Measurements from ENCODE around the gene PRPH. TPM values are rescaled to one million over a fixed set of nuclear protein-coding genes. Genes with fewer than 3 reads are reported as not detected.
A peak's percentile ranks its signal among the peaks of the same experiment; 100 is the strongest.
"Not testable (repeated sequence)": the region's sequence is repeated elsewhere in the genome, so short reads cannot be mapped to it uniquely, and the experiment has no call there.

Gene PRPH
- total RNA-seq, 4 donors from 2014 or later = 1.1 to 1.5 TPM; not detected in 2

- DNase-seq (ENCODE audit: low spot score in 2 of 2) = peak; percentile 77 to 81
- H3K27me3 ChIP-seq = peaks cover 35% of the 10 kb centered on the region
- no peaks in the 10 kb centered on the region for H3K9me3 ChIP-seq
- peak; percentile 77 to 84 for TF ChIP-seq CTCF (IDR thresholded peaks at IDR 0.05)
- TF ChIP-seq POLR2A (IDR thresholded peaks at IDR 0.05) = no peak
- no peaks in the 10 kb centered on the region for H3K36me3 ChIP-seq
- H3K4me3 ChIP-seq = no peak overlapping the region
- WGBS = 43% methylated on average over 11 of the region's 11 CpGs
- H3K4me1 ChIP-seq = peaks cover 34% of the 10 kb centered on the region
- H3K27ac ChIP-seq = no peak overlapping the region
These were observed 36.7 kb downstream of the PRPH start for GRCh38 chr12:49331380-49332222.

- H3K9me3 ChIP-seq = no peaks in the 10 kb centered on the region
- no peak for TF ChIP-seq CTCF (IDR thresholded peaks at IDR 0.05)
- TF ChIP-seq POLR2A (IDR thresholded peaks at IDR 0.05) = no peak
- TF ChIP-seq EP300 (IDR thresholded peaks at IDR 0.05) = no peak
- TF ChIP-seq POLR2AphosphoS5 (IDR thresholded peaks at IDR 0.05) = no peak
- H3K27ac ChIP-seq = no peak overlapping the region
- H3K4me1 ChIP-seq = peaks cover 42% of the 10 kb centered on the region
- H3K27me3 ChIP-seq = peaks cover 42% of the 10 kb centered on the region
- H3K36me3 ChIP-seq = no peaks in the 10 kb centered on the region
- H3K4me3 ChIP-seq = peak overlapping the region; percentile 38
- DNase-seq (ENCODE audit: low spot score in 2 of 2) = peak in 1 of 2 donors; percentile 53
- WGBS = 57% methylated on average over 14 of the region's 17 CpGs
These were observed 37.5 kb downstream of the PRPH start for GRCh38 chr12:49332441-49332861.

- Histone ChIP-seq H3K27me3 (peaks cover 47% of the 10 kb centered on the region), H3K36me3 (no peaks in the 10 kb centered on the region), H3K4me1 (peaks cover 43% of the 10 kb centered on the region), H3K27ac (no peak overlapping the region), H3K9me3 (no peaks in the 10 kb centered on the region), H3K4me3 (peak overlapping the region; percentile 38)
- TF ChIP-seq CTCF (IDR thresholded peaks at IDR 0.05) = no peak
- no peak for TF ChIP-seq EP300 (IDR thresholded peaks at IDR 0.05)
- WGBS = 10% methylated on average over 19 of the region's 40 CpGs
- peak in 1 of 2 donors; percentile 66 for DNase-seq (ENCODE audit: low spot score in 2 of 2)
These were observed 38.0 kb downstream of the PRPH start for GRCh38 chr12:49332891-49333371.

GRCh38 chr12:49333778-49334177 lies 38.8 kb downstream of the PRPH start:
- H3K9me3 ChIP-seq, H3K4me3 ChIP-seq, H3K36me3 ChIP-seq, H3K27ac ChIP-seq: not testable (repeated sequence)
- Histone ChIP-seq H3K27me3 (peaks cover 48% of the 10 kb centered on the region), H3K4me1 (peaks cover 43% of the 10 kb centered on the region)
- 74% methylated on average over 21 of the region's 21 CpGs for WGBS
- DNase-seq (ENCODE audit: low spot score in 2 of 2) = peak in 1 of 2 donors; percentile 65

GRCh38 chr12:49334226-49334625 lies 39.3 kb downstream of the PRPH start:
- peaks cover 43% of the 10 kb centered on the region for H3K4me1 ChIP-seq
- TF ChIP-seq POLR2A (IDR thresholded peaks at IDR 0.05) (no peak), EP300 (IDR thresholded peaks at IDR 0.05) (no peak), POLR2AphosphoS5 (IDR thresholded peaks at IDR 0.05) (no peak), CTCF (IDR thresholded peaks at IDR 0.05) (no peak)
- peaks cover 48% of the 10 kb centered on the region for H3K27me3 ChIP-seq
- 67% methylated on average over 19 of the region's 19 CpGs for WGBS
- no peaks in the 10 kb centered on the region for H3K9me3 ChIP-seq
- H3K27ac ChIP-seq = no peak overlapping the region
- no peak for DNase-seq (ENCODE audit: low spot score in 2 of 2)
- H3K36me3 ChIP-seq = no peaks in the 10 kb centered on the region
- H3K4me3 ChIP-seq = no peak overlapping the region

All from suprapubic skin (tissue), 4 donors.